ENCODE measurements around the gene AMZ1.

The AMZ1 gene

DNA sequence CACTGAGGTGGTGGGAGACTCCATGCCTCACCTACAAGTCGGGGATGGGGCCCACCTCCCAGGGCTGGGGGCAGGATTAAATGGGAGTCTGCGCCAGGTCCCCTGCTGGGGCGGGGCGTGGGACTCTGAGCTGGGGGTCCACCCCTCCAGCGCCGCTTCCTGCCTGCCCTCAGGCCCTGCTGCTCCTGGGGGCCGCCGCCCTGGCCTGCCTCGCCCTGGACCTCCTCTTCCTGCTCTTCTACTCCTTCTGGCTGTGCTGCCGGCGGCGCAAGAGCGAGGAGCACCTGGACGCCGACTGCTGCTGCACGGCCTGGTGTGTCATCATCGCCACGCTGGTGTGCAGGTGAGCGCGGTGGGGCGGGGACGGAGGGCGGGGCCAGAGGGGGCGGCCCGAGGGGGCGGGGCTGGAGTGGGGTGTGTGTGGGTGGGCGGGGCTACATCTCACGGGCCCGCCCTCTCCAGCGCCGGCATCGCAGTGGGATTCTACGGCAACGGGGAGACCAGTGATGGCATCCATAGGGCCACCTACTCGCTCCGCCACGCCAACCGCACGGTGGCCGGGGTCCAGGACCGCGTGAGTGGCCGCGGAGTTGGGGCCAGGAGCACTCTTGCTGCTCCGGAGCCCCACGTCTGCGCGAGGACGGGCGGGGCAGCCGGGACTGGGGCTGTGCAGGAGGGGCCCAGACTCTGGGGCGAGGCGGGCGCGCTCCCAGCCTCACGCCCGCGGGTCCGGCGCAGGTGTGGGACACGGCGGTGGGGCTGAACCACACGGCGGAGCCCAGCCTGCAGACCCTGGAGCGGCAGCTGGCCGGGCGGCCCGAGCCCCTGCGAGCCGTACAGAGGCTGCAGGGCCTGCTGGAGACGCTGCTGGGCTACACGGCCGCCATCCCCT, 41.1 kb upstream of the AMZ1 start:
- no peak for DNase-seq (ENCODE audit: low read depth)
- TF ChIP-seq, protein P1, sequence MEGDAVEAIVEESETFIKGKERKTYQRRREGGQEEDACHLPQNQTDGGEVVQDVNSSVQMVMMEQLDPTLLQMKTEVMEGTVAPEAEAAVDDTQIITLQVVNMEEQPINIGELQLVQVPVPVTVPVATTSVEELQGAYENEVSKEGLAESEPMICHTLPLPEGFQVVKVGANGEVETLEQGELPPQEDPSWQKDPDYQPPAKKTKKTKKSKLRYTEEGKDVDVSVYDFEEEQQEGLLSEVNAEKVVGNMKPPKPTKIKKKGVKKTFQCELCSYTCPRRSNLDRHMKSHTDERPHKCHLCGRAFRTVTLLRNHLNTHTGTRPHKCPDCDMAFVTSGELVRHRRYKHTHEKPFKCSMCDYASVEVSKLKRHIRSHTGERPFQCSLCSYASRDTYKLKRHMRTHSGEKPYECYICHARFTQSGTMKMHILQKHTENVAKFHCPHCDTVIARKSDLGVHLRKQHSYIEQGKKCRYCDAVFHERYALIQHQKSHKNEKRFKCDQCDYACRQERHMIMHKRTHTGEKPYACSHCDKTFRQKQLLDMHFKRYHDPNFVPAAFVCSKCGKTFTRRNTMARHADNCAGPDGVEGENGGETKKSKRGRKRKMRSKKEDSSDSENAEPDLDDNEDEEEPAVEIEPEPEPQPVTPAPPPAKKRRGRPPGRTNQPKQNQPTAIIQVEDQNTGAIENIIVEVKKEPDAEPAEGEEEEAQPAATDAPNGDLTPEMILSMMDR (conservative IDR thresholded peaks at IDR 0.05; ENCODE audit: low read length), result no peak
- H3K4me3 ChIP-seq (ENCODE audit: low read length), result no peak overlapping the region

DNA sequence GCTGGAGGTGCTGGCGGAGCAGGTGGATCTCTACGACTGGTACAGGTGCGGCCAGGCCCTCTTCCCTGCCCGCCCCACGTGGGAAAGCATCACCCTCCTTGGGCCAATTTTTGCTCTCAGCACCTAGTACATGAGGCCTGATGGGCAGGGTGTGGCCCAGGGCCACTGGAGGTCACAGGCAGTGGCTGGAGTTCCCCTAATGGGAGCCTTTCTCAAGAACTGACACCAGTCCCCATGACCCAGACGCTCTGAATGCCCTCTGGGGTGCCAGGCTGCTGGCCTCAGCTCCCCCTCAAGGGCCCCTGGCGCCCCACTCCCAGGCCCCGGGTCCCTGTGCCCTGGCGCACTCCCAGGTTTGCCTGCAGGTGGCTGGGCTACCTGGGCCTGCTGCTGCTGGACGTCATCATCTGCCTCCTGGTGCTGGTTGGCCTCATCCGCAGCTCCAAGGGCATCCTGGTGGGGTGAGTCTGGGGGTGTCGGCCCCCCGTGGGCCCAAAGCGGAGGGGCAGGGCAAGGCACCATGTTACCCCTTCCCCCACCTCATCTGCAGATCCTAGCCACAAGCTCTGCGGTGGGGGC, 40.3 kb upstream of the AMZ1 start:
- H3K4me3 ChIP-seq (ENCODE audit: low read length), result no peak overlapping the region
- TF ChIP-seq, protein P1 (conservative IDR thresholded peaks at IDR 0.05; ENCODE audit: low read length), result no peak
- DNase-seq (ENCODE audit: low read depth), result no peak

DNA sequence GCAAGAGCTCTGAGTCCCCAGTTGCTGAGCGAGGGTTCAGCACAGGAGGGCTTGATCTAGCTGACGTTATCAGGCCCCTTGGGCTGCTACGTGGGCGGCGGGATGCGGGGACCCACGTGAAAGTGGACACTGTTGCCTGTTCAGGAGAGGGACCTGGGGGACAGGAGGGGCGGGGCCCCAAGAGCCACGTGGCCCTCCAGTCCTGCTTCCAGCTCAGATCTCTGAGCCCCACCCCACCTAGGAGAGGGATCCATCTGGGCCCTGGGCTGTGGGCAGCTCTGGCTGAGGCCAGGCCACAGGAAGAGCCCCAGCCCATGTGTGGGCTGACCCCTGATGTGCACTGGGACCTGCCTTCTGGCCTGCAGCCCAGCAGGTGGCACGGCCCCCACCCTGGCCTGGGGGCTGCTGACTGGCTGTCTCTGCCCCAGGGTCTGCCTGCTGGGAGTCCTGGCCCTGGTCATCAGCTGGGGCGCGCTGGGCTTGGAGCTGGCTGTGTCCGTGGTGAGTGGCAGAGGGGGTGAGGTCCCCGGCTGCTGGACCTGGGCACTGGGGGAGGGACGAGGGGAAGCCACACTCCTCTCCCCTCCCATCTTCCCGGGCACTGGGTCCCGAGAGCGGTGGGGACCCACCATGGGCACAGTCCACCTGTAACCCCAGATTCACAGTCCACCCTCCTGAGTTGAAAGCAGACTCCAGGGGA, 38.7 kb upstream of the AMZ1 start:
- TF ChIP-seq, protein P1 (conservative IDR thresholded peaks at IDR 0.05; ENCODE audit: low read length), result no peak
- no peak overlapping the region for H3K4me3 ChIP-seq (ENCODE audit: low read length)
- no peak for DNase-seq (ENCODE audit: low read depth)

DNA sequence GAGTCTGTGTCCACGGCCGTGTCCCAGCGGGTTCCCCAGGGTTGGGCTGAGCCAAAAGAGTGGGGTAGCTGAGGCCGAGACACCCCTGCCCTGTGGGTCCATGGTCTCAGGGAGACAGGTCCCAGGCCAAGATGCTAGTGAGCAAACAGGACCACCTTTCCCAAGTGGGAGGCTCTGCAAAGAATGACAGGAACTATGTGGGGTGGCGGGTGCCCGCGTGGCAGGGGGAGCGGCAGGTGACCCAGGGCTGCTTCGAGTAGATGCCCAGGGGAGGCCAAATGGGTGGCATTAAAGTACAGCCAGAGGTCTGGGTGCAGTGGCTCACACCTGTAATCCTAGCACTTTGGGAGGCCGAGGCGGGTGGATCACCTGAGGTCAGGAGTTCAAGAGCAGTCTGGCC, 38.0 kb upstream of the AMZ1 start:
- H3K4me3 ChIP-seq (ENCODE audit: low read length), result no peak overlapping the region
- TF ChIP-seq, protein P1 (conservative IDR thresholded peaks at IDR 0.05; ENCODE audit: low read length), result no peak
- no peak for DNase-seq (ENCODE audit: low read depth)

DNA sequence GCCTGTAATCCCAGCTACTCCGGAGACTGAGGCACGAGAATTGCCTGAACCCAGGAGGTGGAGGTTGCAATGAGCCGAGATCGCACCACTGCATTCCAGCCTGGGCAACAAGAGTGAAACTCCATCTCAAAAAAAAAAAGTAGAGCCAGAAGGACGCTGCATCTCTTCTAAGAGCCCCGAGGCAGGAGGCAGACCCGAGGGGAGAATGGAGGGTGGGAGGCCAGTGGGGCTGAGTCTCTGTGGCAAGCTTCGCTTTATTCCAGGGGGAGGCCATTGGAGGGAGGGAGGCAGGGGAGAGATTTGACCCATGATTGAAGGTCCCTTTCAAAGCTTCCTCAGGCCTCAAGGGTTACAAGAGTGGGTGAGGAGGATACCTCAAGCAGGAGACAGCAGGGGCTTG, 37.6 kb upstream of the AMZ1 start:
- DNase-seq (ENCODE audit: low read depth), result no peak
- no peak overlapping the region for H3K4me3 ChIP-seq (ENCODE audit: low read length)
- TF ChIP-seq, protein P1 (conservative IDR thresholded peaks at IDR 0.05; ENCODE audit: low read length), result no peak

DNA sequence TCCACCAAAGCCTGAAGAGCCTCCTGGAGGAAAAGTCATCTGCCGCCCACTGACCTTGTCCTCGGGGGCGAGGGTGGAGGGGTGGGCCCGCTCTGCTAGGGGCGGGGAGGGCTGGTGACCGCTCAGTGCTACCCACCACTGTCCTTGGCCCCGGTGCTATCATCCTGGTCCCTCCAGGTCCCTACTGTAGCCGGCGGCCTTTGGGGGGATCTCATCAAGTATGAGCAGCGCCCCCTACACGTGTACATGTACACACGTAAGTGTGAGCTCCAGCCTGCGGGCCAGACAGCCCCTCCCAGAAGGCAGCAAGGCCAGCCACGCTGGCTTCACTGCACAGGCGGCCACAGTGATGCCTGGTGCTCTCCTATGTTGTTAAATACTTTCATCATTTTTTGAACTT, 36.7 kb upstream of the AMZ1 start:
- no peak for DNase-seq (ENCODE audit: low read depth)
- no peak overlapping the region for H3K4me3 ChIP-seq (ENCODE audit: low read length)
- TF ChIP-seq, protein P1 (conservative IDR thresholded peaks at IDR 0.05; ENCODE audit: low read length), result peak; percentile 19

All from AG10803 (cell line).